ENCODE measurements around the gene H2BW2.
"Not testable (repeated sequence)": the region's sequence is repeated elsewhere in the genome, so short reads cannot be mapped to it uniquely, and the experiment has no call there.

H2BW2 gene

GRCh38 chrX:104039689-104040505 lies at the start of gene H2BW2:
TSS of gene H2BW2 (plus strand) at chrX:104039956. CDS start at chrX:104039995, 39 bp downstream.
- no peak for TF ChIP-seq CTCF (IDR thresholded peaks at IDR 0.05; ENCODE audit: low read depth, low read length, missing control alignments)
- no peak within 1 kb of the TSS for H3K4me3 ChIP-seq (ENCODE audit: low read depth, low read length)
- in situ Hi-C loops (cut with HindIII; ENCODE audit: low sequenced_read_pairs), result no loop called here
- no peak for DNase-seq (ENCODE audit: low read depth)

- TF ChIP-seq CTCF (IDR thresholded peaks at IDR 0.05; ENCODE audit: low read depth, low read length, missing control alignments), result no peak
- DNase-seq (ENCODE audit: low read depth), result no peak
- H3K4me3 ChIP-seq (ENCODE audit: low read depth, low read length), result no peak overlapping the region
- in situ Hi-C loops (cut with HindIII; ENCODE audit: low sequenced_read_pairs), result no loop called here
Measured at GRCh38 chrX:103999234-103999633, 40.5 kb upstream of the H2BW2 start.

- no peak for TF ChIP-seq CTCF (IDR thresholded peaks at IDR 0.05; ENCODE audit: low read depth, low read length, missing control alignments)
- no peak overlapping the region for H3K4me3 ChIP-seq (ENCODE audit: low read depth, low read length)
- no peak for DNase-seq (ENCODE audit: low read depth)
- in situ Hi-C loops (cut with HindIII; ENCODE audit: low sequenced_read_pairs), result no loop called here
Measured at GRCh38 chrX:104008831-104009230, 30.9 kb upstream of the H2BW2 start.

- DNase-seq (ENCODE audit: low read depth), result no peak
- in situ Hi-C loops (cut with HindIII; ENCODE audit: low sequenced_read_pairs), result no loop called here
- no peak for TF ChIP-seq CTCF (IDR thresholded peaks at IDR 0.05; ENCODE audit: low read depth, low read length, missing control alignments)
- no peak overlapping the region for H3K4me3 ChIP-seq (ENCODE audit: low read depth, low read length)
Measured at GRCh38 chrX:104013158-104013557, 26.6 kb upstream of the H2BW2 start.

GRCh38 chrX:104013606-104014005 lies 26.1 kb upstream of the H2BW2 start, which contains the start of gene H2BW1:
TSS of gene H2BW1 (minus strand) at chrX:104013708. CDS start at chrX:104013576, 132 bp downstream.
- no peak for TF ChIP-seq CTCF (IDR thresholded peaks at IDR 0.05; ENCODE audit: low read depth, low read length, missing control alignments)

GRCh38 chrX:104015576-104015975 lies 24.2 kb upstream of the H2BW2 start:
- H3K4me3 ChIP-seq (ENCODE audit: low read depth, low read length); in situ Hi-C loops (cut with HindIII; ENCODE audit: low sequenced_read_pairs); DNase-seq (ENCODE audit: low read depth): not testable (repeated sequence)

More at GRCh38 chrX:104013606-104014005, 26.1 kb upstream of the H2BW2 start, which contains the start of gene H2BW1:
- H3K4me3 ChIP-seq (ENCODE audit: low read depth, low read length), result no peak within 1 kb of the TSS
- DNase-seq (ENCODE audit: low read depth), result no peak
- in situ Hi-C loops (cut with HindIII; ENCODE audit: low sequenced_read_pairs), result no loop called here

- no peak for TF ChIP-seq CTCF (IDR thresholded peaks at IDR 0.05; ENCODE audit: low read depth, low read length, missing control alignments)
Measured at GRCh38 chrX:104018126-104018525, 21.6 kb upstream of the H2BW2 start.

More at GRCh38 chrX:104018126-104018525, 21.6 kb upstream of the H2BW2 start:
- H3K4me3 ChIP-seq (ENCODE audit: low read depth, low read length), result no peak overlapping the region
- no peak for DNase-seq (ENCODE audit: low read depth)
- in situ Hi-C loops (cut with HindIII; ENCODE audit: low sequenced_read_pairs), result no loop called here
